Measurements from ENCODE around the gene TPCN2.

- TF ChIP-seq CTCF (IDR thresholded peaks at IDR 0.05) = no peak
- TF ChIP-seq POLR2A (IDR thresholded peaks at IDR 0.05) = no peak
Measured at GRCh38 chr11:69129647-69130046, 80.9 kb downstream of the TPCN2 start.
